GM19193 (cell line): Measurements from ENCODE around the gene GBE1.

Experiments
- POLR2A ChIP-seq: IDR thresholded peaks from 4 replicates; pipeline ENCODE4 v1.6.1; 2011; ENCODE audit not compliant: insufficient read depth, insufficient read length; ENCODE audit errors: extremely low read depth

GBE1 gene

DNA sequence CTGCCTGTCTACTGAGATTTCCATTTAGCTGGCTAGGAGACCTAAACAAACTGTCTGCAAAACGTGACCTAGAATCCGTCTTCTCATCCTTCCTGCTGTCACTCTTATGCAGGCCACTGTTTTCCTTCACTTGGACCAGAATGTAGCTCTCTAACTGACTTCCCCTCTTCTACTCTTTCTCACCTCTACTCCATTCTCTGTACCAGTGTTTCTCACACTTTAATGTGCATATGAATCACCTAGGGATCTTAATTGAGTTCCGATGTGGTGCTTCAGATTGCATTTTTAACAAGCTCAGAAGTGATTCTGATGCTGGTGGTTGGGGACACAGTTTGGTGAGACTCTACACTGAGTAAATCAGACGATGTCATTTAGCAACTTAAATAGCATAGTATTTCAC, 1.6 kb upstream of the GBE1 start:
- no peak for TF ChIP-seq POLR2A

DNA sequence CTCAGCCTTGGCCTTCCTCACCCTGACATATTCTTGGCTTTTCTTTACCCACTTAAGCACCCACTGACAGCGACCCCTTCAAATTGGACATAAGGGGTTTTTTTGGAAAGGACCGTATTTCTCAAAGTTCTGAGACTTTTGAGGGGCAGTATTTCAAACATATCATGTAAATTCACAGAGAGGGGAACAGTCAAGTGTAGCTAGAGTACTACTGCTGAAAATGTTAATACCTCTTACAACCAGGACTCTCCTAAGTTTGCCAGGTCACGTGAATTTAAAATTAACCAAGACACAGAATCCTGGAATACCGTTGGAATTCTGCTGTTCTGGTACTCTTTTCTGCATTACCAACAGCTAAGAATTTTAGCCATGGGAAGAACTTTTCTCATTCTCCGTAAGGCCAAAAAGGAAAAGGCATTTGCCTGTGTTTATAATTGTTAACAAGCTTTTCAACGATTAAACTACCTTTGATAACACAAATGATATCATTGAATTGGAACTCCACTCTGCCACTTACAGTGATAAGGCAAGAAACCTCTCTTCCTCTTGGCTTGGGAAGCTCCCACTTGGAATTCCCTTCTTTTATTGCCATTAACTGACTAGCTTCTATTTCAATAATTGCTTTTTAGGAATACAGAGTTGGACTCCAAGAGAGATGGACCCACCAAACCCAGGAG, 597 bp upstream of the GBE1 start:
- no peak for TF ChIP-seq POLR2A

GRCh38 chr3:81760215-81760614, 1.2 kb downstream of the GBE1 start:
- no peak for TF ChIP-seq POLR2A

- no peak for TF ChIP-seq POLR2A
These were observed 3.2 kb downstream of the GBE1 start for GRCh38 chr3:81758275-81758674.

DNA sequence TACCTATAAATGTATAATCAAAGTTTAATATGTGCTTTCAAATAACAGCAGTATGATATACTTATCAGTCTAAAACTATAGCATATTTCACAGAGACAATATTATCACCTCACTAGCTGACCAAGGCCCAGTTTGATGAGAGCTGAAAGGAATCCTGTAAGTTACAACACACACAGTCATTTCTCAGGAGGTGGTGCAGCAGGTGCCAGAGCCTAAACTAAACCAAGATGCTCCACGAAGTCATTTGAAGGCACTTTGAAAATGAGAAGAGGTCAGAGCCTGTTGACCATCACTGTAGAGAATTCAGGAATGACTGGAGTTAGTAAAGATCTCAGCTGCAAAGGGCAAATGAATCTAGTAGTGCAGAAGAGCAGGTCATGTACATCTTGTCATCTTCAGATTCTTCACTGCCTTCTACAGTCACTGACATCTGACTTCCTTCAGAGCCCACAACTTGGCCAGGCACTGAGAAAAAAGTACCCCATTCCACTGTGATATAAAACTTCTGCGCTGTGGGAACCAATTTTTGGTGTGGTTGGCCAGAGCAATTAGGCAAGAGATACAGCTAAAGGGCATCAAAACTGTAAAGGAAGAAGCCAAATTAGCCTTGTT, 7.9 kb downstream of the GBE1 start:
- no peak for TF ChIP-seq POLR2A

DNA sequence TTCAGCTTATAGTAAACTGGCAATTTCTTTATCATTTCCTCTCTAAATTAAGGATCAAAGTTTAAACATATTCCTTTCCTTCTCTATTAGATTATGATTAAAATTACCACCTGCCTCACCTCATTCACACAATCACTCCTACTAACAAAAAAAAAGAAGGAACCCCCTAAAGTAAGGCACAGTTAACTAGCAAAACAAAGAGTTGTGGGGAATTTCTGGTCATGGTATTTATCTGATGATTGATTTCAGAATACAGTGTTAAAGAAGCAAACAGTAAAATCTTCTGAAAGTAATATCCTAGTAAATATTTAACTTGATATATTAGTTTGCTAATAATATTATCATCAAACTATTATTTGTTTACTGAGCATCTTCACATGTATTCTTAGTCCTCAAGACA, 8.8 kb downstream of the GBE1 start:
- no peak for TF ChIP-seq POLR2A

DNA sequence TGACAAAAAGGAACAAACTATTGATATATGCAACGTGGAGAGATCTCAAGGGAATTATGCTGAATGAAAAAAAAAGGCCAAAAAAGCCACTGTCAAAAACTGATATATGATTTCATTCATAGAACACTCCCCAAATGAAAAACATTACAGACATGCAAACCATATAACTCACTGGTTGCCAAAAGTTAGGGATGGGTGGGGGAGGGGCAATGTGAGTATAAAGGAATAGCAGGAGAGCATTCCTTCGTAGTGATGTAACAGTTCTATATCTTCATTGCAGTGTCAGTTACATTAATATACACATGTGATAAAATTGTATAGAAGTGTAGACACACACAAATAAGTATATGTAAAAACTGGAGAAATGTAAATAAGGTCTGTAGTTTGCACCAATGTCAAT, 12.2 kb downstream of the GBE1 start:
- no peak for TF ChIP-seq POLR2A

DNA sequence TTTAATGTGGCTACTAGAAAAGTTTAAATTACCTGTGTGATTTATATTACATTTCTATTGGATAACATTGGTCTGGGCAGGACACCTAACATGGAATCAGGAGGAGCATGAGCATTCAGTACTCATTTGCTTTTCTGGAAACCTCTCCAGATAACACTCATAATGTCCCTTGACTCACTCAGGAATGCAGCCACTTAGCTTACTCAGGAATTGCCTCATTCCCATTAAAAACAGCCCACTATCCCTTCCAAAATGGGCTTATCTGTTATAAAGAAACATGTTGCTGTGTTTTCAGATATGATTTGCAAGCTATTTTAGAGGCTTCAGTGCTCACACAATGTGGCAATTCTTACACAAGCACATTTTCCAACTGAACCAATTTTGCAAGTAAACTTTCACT, 17.1 kb downstream of the GBE1 start:
- no peak for TF ChIP-seq POLR2A

- no peak for TF ChIP-seq POLR2A
These were observed 18.1 kb downstream of the GBE1 start for GRCh38 chr3:81743096-81744025.

DNA sequence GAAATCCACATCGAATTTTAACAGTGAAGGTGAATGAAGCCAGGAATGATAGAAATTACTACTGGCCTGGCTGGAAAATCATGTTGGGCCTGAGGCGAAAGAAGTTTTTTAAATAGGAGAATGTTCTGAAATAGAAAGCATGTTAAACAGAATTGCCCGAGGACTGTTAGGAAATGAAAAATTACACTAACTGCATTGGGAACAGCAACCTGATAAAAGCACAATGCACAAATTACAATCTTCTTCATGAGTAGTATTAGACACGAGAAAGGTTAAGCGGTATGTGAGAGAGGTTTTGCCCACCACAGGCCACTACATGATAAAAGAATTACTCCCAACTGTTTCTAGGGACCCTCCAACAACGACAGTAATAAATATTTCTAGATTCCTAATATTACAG, 18.9 kb downstream of the GBE1 start:
- TF ChIP-seq POLR2A: no peak

DNA sequence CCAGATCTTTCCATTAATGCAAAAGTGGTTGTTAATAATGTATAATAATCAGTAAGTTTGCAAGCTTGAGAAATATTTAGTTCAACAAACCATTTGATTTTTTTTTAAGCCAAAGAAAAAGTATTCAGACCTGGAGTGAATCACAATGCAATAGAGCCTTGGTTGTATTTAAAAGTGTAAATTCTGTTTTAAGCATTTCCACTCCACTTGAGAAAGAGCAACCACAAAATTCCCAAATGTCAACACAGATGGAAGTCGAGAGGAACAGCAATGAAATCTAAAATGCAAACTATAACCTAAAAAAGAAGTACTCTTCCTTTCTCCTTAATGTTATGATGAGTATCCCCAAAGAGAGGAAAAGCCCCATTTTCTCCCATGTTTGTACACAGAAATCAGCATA, 20.2 kb downstream of the GBE1 start:
- no peak for TF ChIP-seq POLR2A

DNA sequence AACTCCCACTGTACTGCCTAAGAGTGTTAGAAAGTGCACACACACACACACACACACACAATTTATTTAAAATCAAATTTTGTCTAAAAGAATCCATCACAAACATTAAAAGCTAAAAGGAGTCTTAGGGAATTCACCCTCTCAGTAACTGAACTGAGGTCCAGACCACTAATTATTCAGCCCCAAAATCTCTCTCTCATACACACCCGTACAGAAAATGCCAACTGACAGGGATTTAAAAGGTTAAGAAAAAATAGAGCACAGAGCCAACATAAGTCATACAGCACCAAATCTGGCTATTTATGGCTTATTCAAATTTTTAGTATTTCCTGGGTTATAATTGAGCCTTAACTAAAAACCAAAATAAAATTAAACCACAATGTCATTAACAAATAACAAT, 20.7 kb downstream of the GBE1 start:
- no peak for TF ChIP-seq POLR2A

- no peak for TF ChIP-seq POLR2A
These were observed 26.1 kb downstream of the GBE1 start for GRCh38 chr3:81735334-81735733.

DNA sequence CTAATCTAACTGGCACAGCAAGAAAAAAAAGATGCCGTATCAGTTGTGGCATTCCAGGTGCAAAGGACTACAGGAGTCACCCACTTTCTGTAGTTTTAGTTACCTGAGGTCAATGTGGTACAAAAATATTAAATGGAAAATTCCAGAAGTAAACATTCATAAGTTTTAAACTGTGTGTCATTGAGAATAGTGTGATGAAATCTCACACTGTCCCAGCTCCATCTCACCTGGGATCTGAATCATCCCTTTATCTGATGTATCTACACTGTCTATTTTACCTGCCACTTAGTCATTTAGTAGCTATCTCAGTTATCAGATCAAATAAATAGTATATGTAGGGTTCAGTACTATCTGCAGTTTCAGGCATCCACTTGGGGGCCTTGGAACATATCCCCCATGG, 26.7 kb downstream of the GBE1 start:
- no peak for TF ChIP-seq POLR2A

DNA sequence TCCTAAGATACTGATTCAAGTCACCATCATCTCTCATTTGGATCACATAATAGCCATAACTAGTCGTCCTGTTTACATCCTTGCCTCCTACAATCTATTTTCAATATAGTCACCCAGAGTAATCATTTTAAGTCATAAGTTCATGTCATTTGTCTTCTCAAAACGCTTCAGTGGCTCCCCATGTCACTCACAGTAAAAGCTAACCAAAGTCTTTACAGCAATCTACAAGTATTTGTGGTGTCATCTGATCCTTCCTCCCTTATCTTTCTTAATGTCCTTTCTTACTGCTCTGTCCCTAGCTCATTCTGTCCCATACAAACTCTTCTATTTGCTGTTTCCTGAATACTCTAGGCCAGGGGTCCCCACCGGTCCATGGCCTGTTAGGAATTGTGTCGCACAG, 28.8 kb downstream of the GBE1 start:
- no peak for TF ChIP-seq POLR2A
